Tibial nerve (tissue), 4 donors: ENCODE measurements around the gene SETDB2. TPM values are rescaled to one million over a fixed set of nuclear protein-coding genes. Genes with fewer than 3 reads are reported as not detected.
A peak's percentile ranks its signal among the peaks of the same experiment; 100 is the strongest.

ENCODE experiments used
- DNase-seq, 2 donors: peaks; one replicate each; pipeline ENCODE4 v3.0.0-alpha.2; 2019; ENCODE audit warnings: low spot score in 2 of 2
- H3K27ac ChIP-seq, 4 donors: fragments of 200-600 bp; sonication (generic) in 3 of 4; one replicate each; pipeline ENCODE4 v1.5.1; 2017 to 2019; ENCODE audit warnings: mild to moderate bottlenecking in 1 of 4
- H3K27me3 ChIP-seq, 2 donors: fragments of 200-600 bp; sonication (generic) in 1 of 2; one replicate each; pipeline versions ENCODE4 v1.5.1 to v1.6.0; 2017 to 2019
- H3K36me3 ChIP-seq, 3 donors: fragments of 200-600 bp; sonication (generic); one replicate each; pipeline ENCODE4 v1.5.1; 2018 to 2019
- H3K4me1 ChIP-seq, 4 donors: fragments of 200-600 bp; sonication (generic) in 3 of 4; one replicate each; pipeline ENCODE4 v1.5.1; 2017 to 2019
- H3K4me3 ChIP-seq, 4 donors: fragments of 200-600 bp; sonication (generic) in 3 of 4; one replicate each; pipeline ENCODE4 v1.5.1; 2017 to 2019; ENCODE audit warnings: mild to moderate bottlenecking in 1 of 4, moderate library complexity in 1 of 4
- H3K9me3 ChIP-seq, 4 donors: fragments of 200-600 bp; sonication (generic) in 3 of 4; one replicate each; pipeline ENCODE4 v1.5.1; 2017 to 2019
- EP300 ChIP-seq, 2 donors: sonication (generic); formaldehyde crosslinking; IDR thresholded peaks; one replicate each; pipeline ENCODE4 v1.6.1; 2017; ENCODE audit warnings: antibody characterized with exemption in 2 of 2, mild to moderate bottlenecking in 1 of 2
- POLR2A ChIP-seq, 2 donors: fragments of 450-650 bp; IDR thresholded peaks; one replicate each; pipeline ENCODE4 v1.6.1; 2017; ENCODE audit warnings: antibody characterized with exemption in 2 of 2, mild to moderate bottlenecking in 2 of 2, moderate library complexity in 2 of 2
- WGBS, 2 donors: methylation state at CpG; one replicate each; pipeline ENCODE4 v1.1.5; 2018; 5-methylcytosine and 5-hydroxymethylcytosine counted together
- total RNA-seq, 4 donors: library from RNA; depleted of rRNA; stranded (reverse); fragments of >200 nt; gene quantifications; one replicate each; pipeline ENCODE4 v1.1.0, GENCODE V29; 2016
- TF ChIP-seq, protein P1 (sequence below), 5 experiments: fragments of 200-600 bp in 3 of 5; fragments of 450-650 bp in 2 of 5; sonication (generic) in 3 of 5; IDR thresholded peaks; one replicate each; pipeline ENCODE4 v1.5.1; 2016 to 2019; ENCODE audit warnings: antibody characterized with exemption in 5 of 5, mild to moderate bottlenecking in 3 of 5, moderate library complexity in 2 of 5

SETDB2 gene
- total RNA-seq, 4 donors from 2014 or later = 9.2 to 16.5 (median 13.0) TPM

DNA sequence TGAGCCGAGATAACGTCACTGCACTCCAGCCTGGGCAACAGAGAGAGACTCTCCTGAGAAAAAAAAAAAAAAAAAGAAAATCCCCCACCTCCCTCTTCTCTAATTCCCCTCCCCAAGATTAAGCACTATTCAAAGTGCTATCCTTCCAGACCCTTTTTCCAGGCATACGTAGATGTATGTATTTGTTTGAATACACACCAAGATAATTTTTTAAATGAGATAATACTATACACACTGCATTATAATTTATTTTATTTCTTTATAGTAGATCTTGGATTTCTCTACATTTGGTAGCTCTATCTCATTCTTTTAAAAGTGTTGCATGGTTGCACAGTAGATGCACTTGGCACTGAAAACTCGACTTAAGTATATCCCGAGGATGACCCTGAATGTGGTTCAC is 32.7 kb upstream of the SETDB2 start:
- Histone ChIP-seq H3K36me3 (peaks cover 0 to 4% (median 0%) of the 10 kb centered on the region in 3 donors), H3K27ac (no peak overlapping the region), H3K4me3 (no peak overlapping the region), H3K9me3 (no peaks in the 10 kb centered on the region), H3K4me1 (peaks cover 0 to 14% (median 0%) of the 10 kb centered on the region in 4 donors), H3K27me3 (no peaks in the 10 kb centered on the region)
- TF ChIP-seq, protein P1, sequence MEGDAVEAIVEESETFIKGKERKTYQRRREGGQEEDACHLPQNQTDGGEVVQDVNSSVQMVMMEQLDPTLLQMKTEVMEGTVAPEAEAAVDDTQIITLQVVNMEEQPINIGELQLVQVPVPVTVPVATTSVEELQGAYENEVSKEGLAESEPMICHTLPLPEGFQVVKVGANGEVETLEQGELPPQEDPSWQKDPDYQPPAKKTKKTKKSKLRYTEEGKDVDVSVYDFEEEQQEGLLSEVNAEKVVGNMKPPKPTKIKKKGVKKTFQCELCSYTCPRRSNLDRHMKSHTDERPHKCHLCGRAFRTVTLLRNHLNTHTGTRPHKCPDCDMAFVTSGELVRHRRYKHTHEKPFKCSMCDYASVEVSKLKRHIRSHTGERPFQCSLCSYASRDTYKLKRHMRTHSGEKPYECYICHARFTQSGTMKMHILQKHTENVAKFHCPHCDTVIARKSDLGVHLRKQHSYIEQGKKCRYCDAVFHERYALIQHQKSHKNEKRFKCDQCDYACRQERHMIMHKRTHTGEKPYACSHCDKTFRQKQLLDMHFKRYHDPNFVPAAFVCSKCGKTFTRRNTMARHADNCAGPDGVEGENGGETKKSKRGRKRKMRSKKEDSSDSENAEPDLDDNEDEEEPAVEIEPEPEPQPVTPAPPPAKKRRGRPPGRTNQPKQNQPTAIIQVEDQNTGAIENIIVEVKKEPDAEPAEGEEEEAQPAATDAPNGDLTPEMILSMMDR (IDR thresholded peaks at IDR 0.05) = no peak
- no peak for TF ChIP-seq EP300 (IDR thresholded peaks at IDR 0.05)
- no peak for DNase-seq
- WGBS, 2 donors = 91 to 95% methylated on average over 5 of the region's 5 CpGs

DNA sequence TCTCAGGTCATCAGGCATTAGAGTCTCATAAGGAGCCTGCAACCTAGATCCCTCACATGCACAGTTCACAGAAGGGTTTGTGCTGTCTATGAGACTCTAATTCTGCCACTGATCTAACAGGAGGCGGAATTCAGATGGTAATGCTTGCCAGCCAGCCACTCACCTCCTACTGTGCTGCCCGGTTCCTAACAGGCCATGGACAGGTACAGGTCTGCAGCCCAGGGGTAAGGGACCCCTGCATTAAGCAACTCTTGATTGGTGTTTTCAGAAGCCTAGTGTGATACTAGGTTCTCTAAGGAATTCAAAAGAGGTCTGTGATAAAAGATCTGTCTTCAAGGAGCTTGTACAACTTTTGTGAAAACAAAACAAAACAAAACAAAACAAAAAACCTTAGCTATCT is 31.3 kb upstream of the SETDB2 start:
- H3K4me1 ChIP-seq = peaks cover 0 to 15% (median 0%) of the 10 kb centered on the region in 4 donors
- no peak overlapping the region for H3K27ac ChIP-seq
- 60 to 64% methylated on average over 2 of the region's 2 CpGs for WGBS, 2 donors
- no peaks in the 10 kb centered on the region for H3K9me3 ChIP-seq
- no peaks in the 10 kb centered on the region for H3K27me3 ChIP-seq
- TF ChIP-seq, protein P1 (IDR thresholded peaks at IDR 0.05) = no peak
- TF ChIP-seq EP300 (IDR thresholded peaks at IDR 0.05) = no peak
- TF ChIP-seq POLR2A (IDR thresholded peaks at IDR 0.05) = no peak
- H3K4me3 ChIP-seq = no peak overlapping the region
- DNase-seq = no peak
- H3K36me3 ChIP-seq = peaks cover 0 to 3% (median 0%) of the 10 kb centered on the region in 3 donors

DNA sequence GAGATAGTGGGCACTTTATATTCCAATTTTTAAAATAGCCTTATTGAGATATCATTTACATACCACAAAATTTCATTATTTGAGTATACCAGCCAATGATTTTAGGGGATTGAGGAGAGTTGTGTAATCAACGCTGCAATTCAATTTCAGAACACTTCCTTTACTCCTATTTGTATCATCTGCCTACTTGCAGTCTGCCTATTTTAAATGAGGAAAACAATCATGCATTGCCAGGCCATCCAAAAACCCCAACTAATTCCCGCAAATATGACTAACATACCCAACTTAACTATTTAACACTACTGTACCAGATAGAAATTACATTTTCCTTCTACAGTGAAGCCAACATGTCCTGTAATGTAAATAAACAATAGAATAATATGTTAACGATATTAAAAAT is 26.9 kb upstream of the SETDB2 start:
- no peak for TF ChIP-seq EP300 (IDR thresholded peaks at IDR 0.05)
- TF ChIP-seq, protein P1 (IDR thresholded peaks at IDR 0.05) = no peak
- no peak for TF ChIP-seq POLR2A (IDR thresholded peaks at IDR 0.05)
- peaks cover 0 to 18% (median 5%) of the 10 kb centered on the region in 4 donors for H3K4me1 ChIP-seq
- H3K4me3 ChIP-seq = no peak overlapping the region
- WGBS, 2 donors = 70 to 71% methylated on average over 3 of the region's 3 CpGs
- peak overlapping the region in 2 of 4 donors; percentile 70 to 75 for H3K27ac ChIP-seq
- H3K9me3 ChIP-seq = no peaks in the 10 kb centered on the region
- no peak for DNase-seq
- peaks cover 0 to 3% (median 0%) of the 10 kb centered on the region in 3 donors for H3K36me3 ChIP-seq
- no peaks in the 10 kb centered on the region for H3K27me3 ChIP-seq

DNA sequence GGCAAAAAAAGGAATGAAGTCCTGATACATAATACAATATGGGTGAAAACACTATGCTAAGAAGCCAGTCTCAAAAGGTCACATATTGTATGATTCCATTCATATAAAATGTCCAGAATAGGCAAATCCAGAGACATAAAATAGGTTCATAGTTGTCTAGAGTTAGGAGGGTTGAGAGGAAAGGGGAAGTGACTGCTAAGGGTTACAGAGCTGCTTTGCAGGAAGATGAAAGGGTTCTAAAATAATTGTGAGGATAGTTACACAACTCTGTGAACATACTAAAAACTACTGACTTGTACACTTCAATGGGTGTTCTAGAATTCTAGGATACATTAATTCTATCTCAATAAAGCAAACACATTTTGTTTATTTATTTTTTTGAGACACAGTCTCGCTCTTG is 25.9 kb upstream of the SETDB2 start:
- Histone ChIP-seq H3K9me3 (no peaks in the 10 kb centered on the region), H3K4me3 (no peak overlapping the region), H3K27me3 (no peaks in the 10 kb centered on the region), H3K27ac (peak overlapping the region in 2 of 4 donors; percentile 70 to 75), H3K4me1 (peaks cover 0 to 18% (median 5%) of the 10 kb centered on the region in 4 donors), H3K36me3 (peaks cover 0 to 2% (median 0%) of the 10 kb centered on the region in 3 donors)
- 62 to 80% methylated on average over 1 of the region's 1 CpG for WGBS, 2 donors
- DNase-seq = no peak
- TF ChIP-seq POLR2A (IDR thresholded peaks at IDR 0.05) (no peak), EP300 (IDR thresholded peaks at IDR 0.05) (no peak)
- TF ChIP-seq, protein P1 (IDR thresholded peaks at IDR 0.05) = no peak

DNA sequence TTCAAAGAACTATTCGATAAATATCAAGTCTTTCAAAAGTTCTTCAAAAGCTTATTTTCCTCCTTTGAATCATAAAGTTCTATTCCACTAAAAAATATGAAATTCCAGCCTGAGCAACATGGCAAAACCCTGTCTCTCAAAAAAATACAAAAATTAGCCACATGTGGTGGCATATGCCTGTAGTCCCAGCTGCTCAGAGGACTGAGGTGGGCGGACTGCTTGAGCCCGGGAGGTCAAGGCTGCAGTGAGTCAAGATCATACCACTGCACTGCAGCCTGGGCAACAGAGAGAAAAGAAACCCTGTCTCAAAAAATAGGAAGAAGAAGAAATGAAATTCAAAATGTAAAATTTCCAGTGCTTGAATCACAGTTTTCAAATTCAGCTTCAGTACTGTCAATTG is 24.8 kb upstream of the SETDB2 start:
- no peaks in the 10 kb centered on the region for H3K9me3 ChIP-seq
- no peaks in the 10 kb centered on the region for H3K27me3 ChIP-seq
- peak overlapping the region in 2 of 4 donors; percentile 75 to 79 for H3K27ac ChIP-seq
- TF ChIP-seq, protein P1 (IDR thresholded peaks at IDR 0.05) = no peak
- TF ChIP-seq EP300 (IDR thresholded peaks at IDR 0.05) = peak in 1 of 2 donors; percentile 65
- TF ChIP-seq POLR2A (IDR thresholded peaks at IDR 0.05) = no peak
- no peak overlapping the region for H3K4me3 ChIP-seq
- peaks cover 0 to 18% (median 5%) of the 10 kb centered on the region in 4 donors for H3K4me1 ChIP-seq
- H3K36me3 ChIP-seq = peaks cover 0 to 9% (median 0%) of the 10 kb centered on the region in 3 donors
- 49 to 51% methylated on average over 3 of the region's 3 CpGs for WGBS, 2 donors
- DNase-seq = no peak
